NT2/D1 (cell line): ENCODE results near the gene ST3GAL4.

ENCODE experiments used
- SUZ12 ChIP-seq: IDR thresholded peaks from 2 replicates; pipeline ENCODE4 v1.6.1; 2011; ENCODE audit not compliant: insufficient read length, insufficient read depth; ENCODE audit errors: extremely low read depth
- ZNF274 ChIP-seq: IDR thresholded peaks from 2 replicates; pipeline ENCODE4 v1.6.1; 2011; ENCODE audit warnings: mild to moderate bottlenecking, low read depth, low read length

- TF ChIP-seq ZNF274, result no peak
- TF ChIP-seq SUZ12, result no peak
These were observed 79.5 kb downstream of the ST3GAL4 start for GRCh38 chr11:126434950-126435335.
